ENCODE results near the gene RNF125. TPM values are rescaled to one million over a fixed set of nuclear protein-coding genes. Genes with fewer than 3 reads are reported as not detected.
A peak's percentile ranks its signal among the peaks of the same experiment; 100 is the strongest.

The RNF125 gene
- total and polyA plus RNA-seq, 10 of the 15 experiments (the other 5 are each of a cell fraction or from before 2014, with no cell fraction given), result 0.79 to 3.9 (median 2.9) TPM

DNA sequence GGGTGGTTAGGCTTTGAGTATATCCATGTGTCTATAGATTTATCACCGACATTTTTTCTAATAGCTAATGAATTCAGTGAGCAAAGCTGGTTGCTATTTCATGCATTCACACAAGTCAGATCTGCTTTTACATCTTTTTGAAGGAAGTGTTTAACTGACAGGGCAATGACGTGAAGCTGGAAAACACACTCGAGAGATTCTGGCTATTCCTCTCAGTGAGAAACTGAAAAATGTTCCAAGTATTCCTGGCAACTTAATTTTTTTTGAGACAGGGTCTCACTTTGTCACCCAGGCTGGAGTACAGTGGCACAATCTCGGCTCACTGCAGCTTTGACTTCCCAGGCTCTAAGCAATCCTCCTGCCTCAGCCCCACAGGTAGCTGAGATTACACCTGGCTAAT, 94.2 kb downstream of the RNF125 start:
- H3K4me3 ChIP-seq, result no peak overlapping the region
- H3K4me2 ChIP-seq (ENCODE audit: control insufficient read depth, insufficient read depth), result no peak overlapping the region
- no peaks in the 10 kb centered on the region; the same call in 1 of the 2 replicates for H4K20me1 ChIP-seq (ENCODE audit: control insufficient read depth, insufficient read depth)
- WGBS (ENCODE audit: insufficient coverage, insufficient replicate concordance, low lambda C conversion rate, missing lambda C conversion rate), result 98% methylated on average over 4 of the region's 4 CpGs
- H3K9me3 ChIP-seq (replicated peaks; ENCODE audit: control insufficient read depth, insufficient read depth, low read length), result no peaks in the 10 kb centered on the region
- H3K27me3 ChIP-seq (replicated peaks in 1 of 2; ENCODE audit: control insufficient read depth in 2 of 2, insufficient read depth in 2 of 2, low read length in 1 of 2), result no peaks in the 10 kb centered on the region
- in situ Hi-C loops (cut with MboI) (no loop called here), intact Hi-C loops (cut with micrococcal nuclease; ENCODE audit: unreplicated experiment) (no loop called here)
- ChIA-PET CTCF (no interaction called here), RAD21 (ENCODE audit: unreplicated experiment) (no interaction called here), SMC1A (ENCODE audit: uncharacterized antibody, unreplicated experiment) (interaction anchor here (1.2 to 1.5 kb wide), 2 partner anchors 9 to 17 kb away, joined by 3 read pairs; no protein-coding TSS in a partner anchor), POLR2A (no interaction called here)
- H3K9ac ChIP-seq (ENCODE audit: control insufficient read depth, insufficient read depth, low read length), result no peak overlapping the region
- H3K36me3 ChIP-seq (ENCODE audit: control insufficient read depth in 2 of 2, insufficient read depth in 2 of 2, low read length in 1 of 2), result peaks cover 6 to 23% of the 10 kb centered on the region in 2 experiments
- no peak overlapping the region for H2AFZ ChIP-seq (ENCODE audit: control insufficient read depth, low read depth, low read length)
- FAIRE-seq, result no peak
- no peak for ATAC-seq
- H3K4me1 ChIP-seq (ENCODE audit: control insufficient read depth, insufficient read depth, low read length), result no peaks in the 10 kb centered on the region
- H3K27ac ChIP-seq (ENCODE audit: control insufficient read depth, insufficient read depth), result no peak overlapping the region
- BruUV-seq (replicated peaks), result TSS peak; percentile 19
- no peak for DNase-seq (ENCODE audit: low read depth, low spot score)
- peaks cover 40% of the 10 kb centered on the region for H3K79me2 ChIP-seq (ENCODE audit: control insufficient read depth, insufficient read depth, low read length)
- TF ChIP-seq ZNF24 (IDR thresholded peaks at IDR 0.05), result no peak
- TF ChIP-seq, protein P1, sequence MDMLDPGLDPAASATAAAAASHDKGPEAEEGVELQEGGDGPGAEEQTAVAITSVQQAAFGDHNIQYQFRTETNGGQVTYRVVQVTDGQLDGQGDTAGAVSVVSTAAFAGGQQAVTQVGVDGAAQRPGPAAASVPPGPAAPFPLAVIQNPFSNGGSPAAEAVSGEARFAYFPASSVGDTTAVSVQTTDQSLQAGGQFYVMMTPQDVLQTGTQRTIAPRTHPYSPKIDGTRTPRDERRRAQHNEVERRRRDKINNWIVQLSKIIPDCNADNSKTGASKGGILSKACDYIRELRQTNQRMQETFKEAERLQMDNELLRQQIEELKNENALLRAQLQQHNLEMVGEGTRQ (IDR thresholded peaks at IDR 0.05; ENCODE audit: borderline replicate concordance, low read depth, low read length), result no peak
- TF ChIP-seq BHLHE40 (IDR thresholded peaks at IDR 0.05; ENCODE audit: borderline replicate concordance in 1 of 2, low read depth in 2 of 2, low read length in 1 of 2), result no peak
- no peak for TF ChIP-seq WRNIP1 (IDR thresholded peaks at IDR 0.05; ENCODE audit: borderline replicate concordance, low read depth, low read length)
- TF ChIP-seq, protein P2, sequence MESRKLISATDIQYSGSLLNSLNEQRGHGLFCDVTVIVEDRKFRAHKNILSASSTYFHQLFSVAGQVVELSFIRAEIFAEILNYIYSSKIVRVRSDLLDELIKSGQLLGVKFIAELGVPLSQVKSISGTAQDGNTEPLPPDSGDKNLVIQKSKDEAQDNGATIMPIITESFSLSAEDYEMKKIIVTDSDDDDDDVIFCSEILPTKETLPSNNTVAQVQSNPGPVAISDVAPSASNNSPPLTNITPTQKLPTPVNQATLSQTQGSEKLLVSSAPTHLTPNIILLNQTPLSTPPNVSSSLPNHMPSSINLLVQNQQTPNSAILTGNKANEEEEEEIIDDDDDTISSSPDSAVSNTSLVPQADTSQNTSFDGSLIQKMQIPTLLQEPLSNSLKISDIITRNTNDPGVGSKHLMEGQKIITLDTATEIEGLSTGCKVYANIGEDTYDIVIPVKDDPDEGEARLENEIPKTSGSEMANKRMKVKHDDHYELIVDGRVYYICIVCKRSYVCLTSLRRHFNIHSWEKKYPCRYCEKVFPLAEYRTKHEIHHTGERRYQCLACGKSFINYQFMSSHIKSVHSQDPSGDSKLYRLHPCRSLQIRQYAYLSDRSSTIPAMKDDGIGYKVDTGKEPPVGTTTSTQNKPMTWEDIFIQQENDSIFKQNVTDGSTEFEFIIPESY (IDR thresholded peaks at IDR 0.05), result no peak
- TF ChIP-seq, protein P3, sequence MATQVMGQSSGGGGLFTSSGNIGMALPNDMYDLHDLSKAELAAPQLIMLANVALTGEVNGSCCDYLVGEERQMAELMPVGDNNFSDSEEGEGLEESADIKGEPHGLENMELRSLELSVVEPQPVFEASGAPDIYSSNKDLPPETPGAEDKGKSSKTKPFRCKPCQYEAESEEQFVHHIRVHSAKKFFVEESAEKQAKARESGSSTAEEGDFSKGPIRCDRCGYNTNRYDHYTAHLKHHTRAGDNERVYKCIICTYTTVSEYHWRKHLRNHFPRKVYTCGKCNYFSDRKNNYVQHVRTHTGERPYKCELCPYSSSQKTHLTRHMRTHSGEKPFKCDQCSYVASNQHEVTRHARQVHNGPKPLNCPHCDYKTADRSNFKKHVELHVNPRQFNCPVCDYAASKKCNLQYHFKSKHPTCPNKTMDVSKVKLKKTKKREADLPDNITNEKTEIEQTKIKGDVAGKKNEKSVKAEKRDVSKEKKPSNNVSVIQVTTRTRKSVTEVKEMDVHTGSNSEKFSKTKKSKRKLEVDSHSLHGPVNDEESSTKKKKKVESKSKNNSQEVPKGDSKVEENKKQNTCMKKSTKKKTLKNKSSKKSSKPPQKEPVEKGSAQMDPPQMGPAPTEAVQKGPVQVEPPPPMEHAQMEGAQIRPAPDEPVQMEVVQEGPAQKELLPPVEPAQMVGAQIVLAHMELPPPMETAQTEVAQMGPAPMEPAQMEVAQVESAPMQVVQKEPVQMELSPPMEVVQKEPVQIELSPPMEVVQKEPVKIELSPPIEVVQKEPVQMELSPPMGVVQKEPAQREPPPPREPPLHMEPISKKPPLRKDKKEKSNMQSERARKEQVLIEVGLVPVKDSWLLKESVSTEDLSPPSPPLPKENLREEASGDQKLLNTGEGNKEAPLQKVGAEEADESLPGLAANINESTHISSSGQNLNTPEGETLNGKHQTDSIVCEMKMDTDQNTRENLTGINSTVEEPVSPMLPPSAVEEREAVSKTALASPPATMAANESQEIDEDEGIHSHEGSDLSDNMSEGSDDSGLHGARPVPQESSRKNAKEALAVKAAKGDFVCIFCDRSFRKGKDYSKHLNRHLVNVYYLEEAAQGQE (IDR thresholded peaks at IDR 0.05; ENCODE audit: low read depth, low read length), result no peak
- no peak for TF ChIP-seq RAD21 (IDR thresholded peaks at IDR 0.05; ENCODE audit: insufficient read depth, low read depth, low read length)
- no peak for TF ChIP-seq YY1 (IDR thresholded peaks at IDR 0.05; ENCODE audit: low read depth, low read length)
- TF ChIP-seq KDM1A (IDR thresholded peaks at IDR 0.05; ENCODE audit: borderline replicate concordance), result no peak
- no peak for TF ChIP-seq MYC (IDR thresholded peaks at IDR 0.05; ENCODE audit: insufficient read depth, insufficient read length, insufficient replicate concordance, low read length, severe bottlenecking)
- TF ChIP-seq RB1 (IDR thresholded peaks at IDR 0.05; ENCODE audit: borderline replicate concordance), result no peak
- TF ChIP-seq GATAD2B (conservative IDR thresholded peaks at IDR 0.05; ENCODE audit: low read depth), result no peak
- TF ChIP-seq, protein P4, sequence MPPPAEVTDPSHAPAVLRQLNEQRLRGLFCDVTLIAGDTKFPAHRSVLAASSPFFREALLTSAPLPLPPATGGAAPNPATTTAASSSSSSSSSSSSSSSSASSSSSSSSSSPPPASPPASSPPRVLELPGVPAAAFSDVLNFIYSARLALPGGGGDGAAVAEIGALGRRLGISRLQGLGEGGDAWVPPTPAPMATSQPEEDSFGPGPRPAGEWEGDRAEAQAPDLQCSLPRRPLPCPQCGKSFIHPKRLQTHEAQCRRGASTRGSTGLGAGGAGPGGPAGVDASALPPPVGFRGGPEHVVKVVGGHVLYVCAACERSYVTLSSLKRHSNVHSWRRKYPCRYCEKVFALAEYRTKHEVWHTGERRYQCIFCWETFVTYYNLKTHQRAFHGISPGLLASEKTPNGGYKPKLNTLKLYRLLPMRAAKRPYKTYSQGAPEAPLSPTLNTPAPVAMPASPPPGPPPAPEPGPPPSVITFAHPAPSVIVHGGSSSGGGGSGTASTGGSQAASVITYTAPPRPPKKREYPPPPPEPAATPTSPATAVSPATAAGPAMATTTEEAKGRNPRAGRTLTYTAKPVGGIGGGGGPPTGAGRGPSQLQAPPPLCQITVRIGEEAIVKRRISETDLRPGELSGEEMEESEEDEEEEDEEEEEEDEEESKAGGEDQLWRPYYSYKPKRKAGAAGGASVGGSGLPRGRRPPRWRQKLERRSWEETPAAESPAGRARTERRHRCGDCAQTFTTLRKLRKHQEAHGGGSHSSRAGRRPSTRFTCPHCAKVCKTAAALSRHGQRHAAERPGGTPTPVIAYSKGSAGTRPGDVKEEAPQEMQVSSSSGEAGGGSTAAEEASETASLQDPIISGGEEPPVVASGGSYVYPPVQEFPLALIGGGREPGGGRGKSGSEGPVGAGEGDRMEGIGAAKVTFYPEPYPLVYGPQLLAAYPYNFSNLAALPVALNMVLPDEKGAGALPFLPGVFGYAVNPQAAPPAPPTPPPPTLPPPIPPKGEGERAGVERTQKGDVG (CRISPR knock-in tag; IDR thresholded peaks at IDR 0.05), result no peak
- TF ChIP-seq TARDBP (IDR thresholded peaks at IDR 0.05; ENCODE audit: borderline replicate concordance), result no peak
- TF ChIP-seq EED (IDR thresholded peaks at IDR 0.05; ENCODE audit: low read depth), result no peak

All from GM12878 (cell line).